ENCODE data around the gene STIMATE.

- no peak for TF ChIP-seq CTCF (IDR thresholded peaks at IDR 0.05; ENCODE audit: low read depth, low read length, missing input control)
- TF ChIP-seq RAD21 (IDR thresholded peaks at IDR 0.05) = no peak
- no peak for TF ChIP-seq ATF3 (IDR thresholded peaks at IDR 0.05)
- no peak for TF ChIP-seq GABPA (IDR thresholded peaks at IDR 0.05 in 1 of 2, conservative IDR thresholded peaks at IDR 0.05 in 1 of 2)
- no peak for TF ChIP-seq MAX (IDR thresholded peaks at IDR 0.05)
- TF ChIP-seq JUND (IDR thresholded peaks at IDR 0.05) = no peak
- TF ChIP-seq RXRA (IDR thresholded peaks at IDR 0.05) = no peak
- TF ChIP-seq REST (IDR thresholded peaks at IDR 0.05) = no peak
- TF ChIP-seq ZBTB33 (IDR thresholded peaks at IDR 0.05) = no peak
- no peak for TF ChIP-seq SP1 (IDR thresholded peaks at IDR 0.05)
- no peak for TF ChIP-seq EGR1 (IDR thresholded peaks at IDR 0.05; ENCODE audit: low read depth in 2 of 2)
- TF ChIP-seq NR2F2 (IDR thresholded peaks at IDR 0.05) = no peak
- TF ChIP-seq HNF4A (conservative IDR thresholded peaks at IDR 0.05) = peak; percentile 25 to 44
- no peak for TF ChIP-seq TAF1 (conservative IDR thresholded peaks at IDR 0.05)
Observed at GRCh38 chr3:52839892-52840545, 57.3 kb downstream of the STIMATE start.
